Measurements from ENCODE around the gene GPR42. TPM values are rescaled to one million over a fixed set of nuclear protein-coding genes. Genes with fewer than 3 reads are reported as not detected.

The GPR42 gene
- total and polyA plus RNA-seq, 2 donors (not counting 1 experiment from before 2014, with no cell fraction given): 0.10 TPM; not detected in 1

DNA sequence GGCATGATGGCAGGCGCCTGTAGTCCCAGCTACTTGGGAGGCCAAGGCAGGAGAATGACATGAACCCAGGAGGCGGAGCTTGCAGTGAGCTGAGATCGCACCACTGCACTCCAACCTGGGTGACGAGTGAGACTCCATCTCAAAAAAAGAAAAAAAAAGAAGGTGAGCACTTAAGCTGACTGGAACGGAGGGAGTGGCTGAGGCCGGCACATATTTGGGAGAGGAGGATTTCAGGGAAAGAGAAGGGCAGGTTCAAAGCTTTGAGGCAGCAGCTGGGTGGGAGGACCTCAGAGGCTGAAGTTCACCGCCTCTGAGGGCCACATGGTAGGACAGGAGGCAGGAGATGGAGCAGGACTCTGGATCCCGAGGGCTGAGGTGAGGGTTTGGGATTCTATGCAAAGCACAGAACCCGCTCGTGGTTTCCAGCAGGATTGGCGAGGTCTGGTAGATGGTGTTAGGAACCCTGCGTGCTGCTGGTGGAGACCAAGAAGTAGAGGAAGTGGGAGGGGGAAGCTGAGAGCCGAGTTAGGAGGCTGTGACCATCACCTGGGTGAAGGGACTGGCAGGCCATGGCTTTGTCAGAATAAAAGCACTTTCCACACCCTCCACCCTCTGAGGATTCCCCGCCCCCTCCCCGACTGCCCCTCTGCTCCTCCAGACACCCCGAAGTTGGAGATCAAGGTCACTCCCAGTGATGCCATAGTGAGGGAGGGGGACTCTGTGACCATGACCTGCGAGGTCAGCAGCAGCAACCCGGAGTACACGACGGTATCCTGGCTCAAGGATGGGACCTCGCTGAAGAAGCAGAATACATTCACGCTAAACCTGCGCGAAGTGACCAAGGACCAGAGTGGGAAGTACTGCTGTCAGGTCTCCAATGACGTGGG, 33.5 kb upstream of the GPR42 start:
- Histone ChIP-seq H3K4me1 (ENCODE audit: control insufficient read depth in 2 of 2, insufficient read depth in 2 of 2, low read length in 2 of 2) (peaks cover 76 to 93% of the 10 kb centered on the region in 2 donors), H3K27ac (ENCODE audit: low read length in 2 of 2) (peak overlapping the region; percentile 47 to 54), H3K36me3 (replicated peaks in 1 of 2; ENCODE audit: control extremely low read depth in 1 of 2, control insufficient read depth in 1 of 2, extremely low read depth in 1 of 2, insufficient read depth in 2 of 2, low read length in 1 of 2) (peaks cover 7 to 95% of the 10 kb centered on the region in 2 experiments), H3K4me3 (ENCODE audit: control extremely low read depth in 1 of 5, extremely low read depth in 1 of 5, insufficient read depth in 1 of 5, low read depth in 2 of 5, low read length in 4 of 5) (peak overlapping the region in 1 of 5 experiments; percentile 11), H3K9me3 (ENCODE audit: control extremely low read depth in 1 of 3, control insufficient read depth in 2 of 3, insufficient read depth in 1 of 3, low read length in 2 of 3) (no peaks in the 10 kb centered on the region), H4K20me1 (ENCODE audit: control insufficient read depth, insufficient read depth, low read length, poor library complexity, severe bottlenecking) (peaks cover 100% of the 10 kb centered on the region), H3K79me2 (ENCODE audit: control insufficient read depth, insufficient read depth, low read length) (peaks cover 86% of the 10 kb centered on the region), H2AFZ (ENCODE audit: insufficient read depth, low read depth, low read length, poor library complexity, severe bottlenecking) (no peak overlapping the region), H3K4me2 (replicated peaks; ENCODE audit: low read depth, low read length, poor library complexity, severe bottlenecking) (peak overlapping the region; percentile 58), H3K9ac (ENCODE audit: low read length) (no peak overlapping the region), H3K27me3 (replicated peaks in 1 of 4; ENCODE audit: control extremely low read depth in 1 of 4, control insufficient read depth in 3 of 4, insufficient read depth in 4 of 4, low read length in 3 of 4) (no peaks in the 10 kb centered on the region)
- Mint-ChIP-seq H3K27ac (peak overlapping the region; percentile 88), H3K4me1 (peaks cover 81% of the 10 kb centered on the region), H3K9me3 (ENCODE audit: insufficient read depth) (no peaks in the 10 kb centered on the region), H3K4me3 (peak overlapping the region; percentile 47), H3K27me3 (no peaks in the 10 kb centered on the region)
- intact Hi-C loops (cut with micrococcal nuclease): no loop called here
- WGBS (ENCODE audit: insufficient coverage): 88% methylated on average over 17 of the region's 25 CpGs
- CTCF ChIA-PET: interaction anchor here (1.1 to 1.4 kb wide), 2 partner anchors 11 to 18 kb away, joined by 4 read pairs; partner anchors contain the start of gene FFAR1
- POLR2A ChIA-PET: interaction anchor here (0.6 to 0.8 kb wide), 3 partner anchors 9 to 49 kb away, joined by 3 read pairs; no protein-coding TSS in a partner anchor
- peak; percentile 52 for DNase-seq
- peak; percentile 61 for ATAC-seq (ENCODE audit: low read depth)
- no peak for TF ChIP-seq EZH2 (IDR thresholded peaks at IDR 0.05; ENCODE audit: borderline replicate concordance, insufficient read depth, low read depth, low read length, poor library complexity, severe bottlenecking)
- TF ChIP-seq, protein P1, sequence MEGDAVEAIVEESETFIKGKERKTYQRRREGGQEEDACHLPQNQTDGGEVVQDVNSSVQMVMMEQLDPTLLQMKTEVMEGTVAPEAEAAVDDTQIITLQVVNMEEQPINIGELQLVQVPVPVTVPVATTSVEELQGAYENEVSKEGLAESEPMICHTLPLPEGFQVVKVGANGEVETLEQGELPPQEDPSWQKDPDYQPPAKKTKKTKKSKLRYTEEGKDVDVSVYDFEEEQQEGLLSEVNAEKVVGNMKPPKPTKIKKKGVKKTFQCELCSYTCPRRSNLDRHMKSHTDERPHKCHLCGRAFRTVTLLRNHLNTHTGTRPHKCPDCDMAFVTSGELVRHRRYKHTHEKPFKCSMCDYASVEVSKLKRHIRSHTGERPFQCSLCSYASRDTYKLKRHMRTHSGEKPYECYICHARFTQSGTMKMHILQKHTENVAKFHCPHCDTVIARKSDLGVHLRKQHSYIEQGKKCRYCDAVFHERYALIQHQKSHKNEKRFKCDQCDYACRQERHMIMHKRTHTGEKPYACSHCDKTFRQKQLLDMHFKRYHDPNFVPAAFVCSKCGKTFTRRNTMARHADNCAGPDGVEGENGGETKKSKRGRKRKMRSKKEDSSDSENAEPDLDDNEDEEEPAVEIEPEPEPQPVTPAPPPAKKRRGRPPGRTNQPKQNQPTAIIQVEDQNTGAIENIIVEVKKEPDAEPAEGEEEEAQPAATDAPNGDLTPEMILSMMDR (IDR thresholded peaks at IDR 0.05): no peak

DNA sequence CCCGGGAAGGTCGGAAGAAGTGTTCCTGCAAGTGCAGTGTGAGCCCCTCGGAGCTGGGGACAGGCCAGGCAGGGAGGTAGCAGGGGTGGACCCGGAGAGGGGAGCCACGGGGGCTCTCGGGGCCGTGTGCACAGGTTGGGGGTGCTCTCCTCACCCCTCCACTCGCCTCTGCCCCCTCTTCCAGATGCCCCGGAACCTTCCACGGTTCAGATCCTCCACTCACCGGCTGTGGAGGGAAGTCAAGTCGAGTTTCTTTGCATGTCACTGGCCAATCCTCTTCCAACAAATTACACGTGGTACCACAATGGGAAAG, 32.9 kb upstream of the GPR42 start:
- ChIA-PET POLR2A (no interaction called here), CTCF (interaction anchor here (1.4 kb wide), 1 partner anchor 10 kb away, joined by 4 read pairs; the partner anchor contains the start of gene FFAR1)
- Histone ChIP-seq H3K27ac (ENCODE audit: low read length in 2 of 2) (peak overlapping the region; percentile 16 to 54), H3K9ac (ENCODE audit: low read length) (no peak overlapping the region), H2AFZ (ENCODE audit: insufficient read depth, low read depth, low read length, poor library complexity, severe bottlenecking) (no peak overlapping the region), H3K9me3 (ENCODE audit: control extremely low read depth in 1 of 3, control insufficient read depth in 2 of 3, insufficient read depth in 1 of 3, low read length in 2 of 3) (no peaks in the 10 kb centered on the region), H3K4me2 (replicated peaks; ENCODE audit: low read depth, low read length, poor library complexity, severe bottlenecking) (peak overlapping the region; percentile 58), H3K36me3 (replicated peaks in 1 of 2; ENCODE audit: control extremely low read depth in 1 of 2, control insufficient read depth in 1 of 2, extremely low read depth in 1 of 2, insufficient read depth in 2 of 2, low read length in 1 of 2) (peaks cover 7 to 93% of the 10 kb centered on the region in 2 experiments), H3K79me2 (ENCODE audit: control insufficient read depth, insufficient read depth, low read length) (peaks cover 80% of the 10 kb centered on the region), H3K4me3 (ENCODE audit: control extremely low read depth in 1 of 5, extremely low read depth in 1 of 5, insufficient read depth in 1 of 5, low read depth in 2 of 5, low read length in 4 of 5) (no peak overlapping the region), H3K4me1 (ENCODE audit: control insufficient read depth in 2 of 2, insufficient read depth in 2 of 2, low read length in 2 of 2) (peaks cover 73 to 91% of the 10 kb centered on the region in 2 donors), H3K27me3 (replicated peaks in 1 of 4; ENCODE audit: control extremely low read depth in 1 of 4, control insufficient read depth in 3 of 4, insufficient read depth in 4 of 4, low read length in 3 of 4) (no peaks in the 10 kb centered on the region), H4K20me1 (ENCODE audit: control insufficient read depth, insufficient read depth, low read length, poor library complexity, severe bottlenecking) (peaks cover 100% of the 10 kb centered on the region)
- H3K9me3 Mint-ChIP-seq (ENCODE audit: insufficient read depth): no peaks in the 10 kb centered on the region
- peak overlapping the region; percentile 88 for H3K27ac Mint-ChIP-seq
- no peak overlapping the region for H3K4me3 Mint-ChIP-seq
- intact Hi-C loops (cut with micrococcal nuclease): no loop called here
- DNase-seq (no peak), ATAC-seq (ENCODE audit: low read depth) (no peak)
- WGBS (ENCODE audit: insufficient coverage): 92% methylated on average over 7 of the region's 13 CpGs
- TF ChIP-seq, protein P1 (IDR thresholded peaks at IDR 0.05): no peak
- TF ChIP-seq EZH2 (IDR thresholded peaks at IDR 0.05; ENCODE audit: borderline replicate concordance, insufficient read depth, low read depth, low read length, poor library complexity, severe bottlenecking): no peak
- H3K27me3 Mint-ChIP-seq: no peaks in the 10 kb centered on the region
- H3K4me1 Mint-ChIP-seq: peaks cover 78% of the 10 kb centered on the region

All from B cell (primary cell).